Neural progenitor cell (in vitro differentiated cells): Measurements from ENCODE around the gene CACNA1C. TPM values are rescaled to one million over a fixed set of nuclear protein-coding genes. Genes with fewer than 3 reads are reported as not detected.

Experiments used
- DNase-seq: peaks from one replicate; pipeline ENCODE4 v3.0.0-alpha.2; 2016; ENCODE audit warnings: low spot score
- H2AFZ ChIP-seq: fragments of 200-600 bp; sonication (generic); replicated peaks from 2 replicates; pipeline ENCODE4 v1.6.1; 2016; ENCODE audit warnings: antibody characterized with exemption
- H3F3A ChIP-seq: fragments of 200-600 bp; sonication (generic); 2 replicates; pipeline ENCODE4 v1.6.1; 2016; ENCODE audit warnings: antibody characterized with exemption, low read depth
- H3K27ac ChIP-seq: fragments of 200-600 bp; sonication (generic); 2 replicates; pipeline ENCODE4 v1.5.1; 2016; ENCODE audit warnings: mild to moderate bottlenecking
- H3K27me3 ChIP-seq: fragments of 200-600 bp; sonication (generic); 2 replicates; pipeline ENCODE4 v1.6.1; 2016; ENCODE audit warnings: mild to moderate bottlenecking, moderate library complexity
- H3K36me3 ChIP-seq: fragments of 200-600 bp; sonication (generic); 2 replicates; pipeline ENCODE4 v1.5.1; 2016
- H3K4me1 ChIP-seq: fragments of 200-600 bp; sonication (generic); 2 replicates; pipeline ENCODE4 v1.6.1; 2016; ENCODE audit warnings: mixed run types
- H3K4me2 ChIP-seq: fragments of 200-600 bp; sonication (generic); 2 replicates; pipeline ENCODE4 v1.6.1; 2016
- H3K4me3 ChIP-seq: fragments of 200-600 bp; sonication (generic); 2 replicates; pipeline ENCODE4 v1.5.1; 2016
- H3K79me2 ChIP-seq: fragments of 200-600 bp; sonication (generic); 2 replicates; pipeline ENCODE4 v1.6.1; 2016; ENCODE audit warnings: low read depth
- H3K9ac ChIP-seq: fragments of 200-600 bp; sonication (generic); 2 replicates; pipeline ENCODE4 v1.6.1; 2016
- H3K9me3 ChIP-seq: fragments of 200-600 bp; sonication (generic); 2 replicates; pipeline ENCODE4 v1.5.1; 2016; ENCODE audit warnings: low read depth
- H4K20me1 ChIP-seq: fragments of 200-600 bp; sonication (generic); 2 replicates; pipeline ENCODE4 v1.6.1; 2016; ENCODE audit warnings: low read depth
- H3K27ac Mint-ChIP-seq: 3 replicates; pipeline ENCODE4 v1.8.0; 2021; ENCODE audit warnings: mixed read lengths
- H3K27me3 Mint-ChIP-seq: 2 replicates; pipeline ENCODE4 v1.8.0; 2022; ENCODE audit warnings: low read depth, mild to moderate bottlenecking, inconsistent platforms, moderate library complexity, mixed read lengths; ENCODE audit not compliant: insufficient read depth
- H3K36me3 Mint-ChIP-seq: 3 replicates; pipeline ENCODE4 v1.8.0; 2021; ENCODE audit warnings: mixed read lengths
- H3K4me1 Mint-ChIP-seq: 3 replicates; pipeline ENCODE4 v1.8.0; 2021; ENCODE audit warnings: mixed read lengths
- H3K4me3 Mint-ChIP-seq: 3 replicates; pipeline ENCODE4 v1.8.0; 2021; ENCODE audit warnings: mild to moderate bottlenecking, moderate library complexity, mixed read lengths
- H3K9me3 Mint-ChIP-seq: 3 replicates; pipeline ENCODE4 v1.8.0; 2020; ENCODE audit warnings: mixed read lengths
- EZH2 ChIP-seq: fragments of 200-600 bp; sonication (generic); IDR thresholded peaks from 2 replicates; pipeline ENCODE4 v1.6.1; 2017; ENCODE audit warnings: antibody characterized with exemption, mild to moderate bottlenecking, moderate library complexity
- EZH2phosphoT487 ChIP-seq: fragments of 200-600 bp; sonication (generic); IDR thresholded peaks from 2 replicates; pipeline ENCODE4 v1.6.1; 2017; ENCODE audit warnings: antibody characterized with exemption
- total RNA-seq: library from RNA; depleted of rRNA; stranded (reverse); fragments of >200 nt; gene quantifications from 2 replicates; pipeline ENCODE4 v1.2.3, GENCODE V29; 2015; ENCODE audit warnings: low replicate concordance
- TF ChIP-seq, protein P1 (sequence below): fragments of 200-600 bp; sonication (generic); IDR thresholded peaks from 2 replicates; pipeline ENCODE4 v1.5.1; 2017; ENCODE audit warnings: antibody characterized with exemption, mild to moderate bottlenecking

The CACNA1C gene
- total RNA-seq, 1 donor from 2014 or later: 2.7 TPM

DNA sequence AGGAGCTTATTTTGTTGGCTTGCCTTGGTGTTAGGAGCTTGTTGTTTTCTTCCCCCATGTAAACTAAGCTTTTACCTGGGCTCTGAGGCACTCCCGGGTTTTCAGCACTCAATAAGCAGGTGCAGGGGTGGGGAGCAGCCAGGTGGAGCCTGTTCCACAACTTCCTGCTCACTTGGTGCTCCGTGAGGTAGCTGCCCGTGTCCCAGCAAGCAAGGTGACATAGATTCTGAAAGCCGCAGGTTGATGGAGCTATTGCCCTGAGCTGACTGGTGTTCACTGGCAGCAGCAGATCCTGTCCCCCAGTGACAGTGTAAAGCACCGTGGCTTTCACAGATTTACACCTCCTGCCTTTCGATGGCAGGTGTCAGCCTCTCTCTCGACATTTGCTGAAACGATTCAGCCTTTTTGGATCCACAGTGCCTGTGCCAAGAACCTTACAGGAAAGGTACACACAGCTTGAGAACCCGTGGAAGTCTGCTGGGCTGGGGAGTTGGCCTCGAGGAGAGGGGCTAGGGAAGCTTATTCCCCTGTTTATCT is 446.2 kb downstream of the CACNA1C start:
- Histone ChIP-seq H3K27ac (no peak overlapping the region), H3K4me1 (no peaks in the 10 kb centered on the region), H3K27me3 (no peaks in the 10 kb centered on the region), H3K9ac (no peak overlapping the region), H3F3A (no peaks in the 10 kb centered on the region), H4K20me1 (no peaks in the 10 kb centered on the region), H2AFZ (no peak overlapping the region), H3K36me3 (no peaks in the 10 kb centered on the region), H3K4me2 (no peak overlapping the region), H3K79me2 (no peaks in the 10 kb centered on the region), H3K9me3 (no peaks in the 10 kb centered on the region), H3K4me3 (no peak overlapping the region)
- H3K27me3 Mint-ChIP-seq: peaks cover 5% of the 10 kb centered on the region
- TF ChIP-seq EZH2 (no peak), EZH2phosphoT487 (no peak)
- TF ChIP-seq, protein P1, sequence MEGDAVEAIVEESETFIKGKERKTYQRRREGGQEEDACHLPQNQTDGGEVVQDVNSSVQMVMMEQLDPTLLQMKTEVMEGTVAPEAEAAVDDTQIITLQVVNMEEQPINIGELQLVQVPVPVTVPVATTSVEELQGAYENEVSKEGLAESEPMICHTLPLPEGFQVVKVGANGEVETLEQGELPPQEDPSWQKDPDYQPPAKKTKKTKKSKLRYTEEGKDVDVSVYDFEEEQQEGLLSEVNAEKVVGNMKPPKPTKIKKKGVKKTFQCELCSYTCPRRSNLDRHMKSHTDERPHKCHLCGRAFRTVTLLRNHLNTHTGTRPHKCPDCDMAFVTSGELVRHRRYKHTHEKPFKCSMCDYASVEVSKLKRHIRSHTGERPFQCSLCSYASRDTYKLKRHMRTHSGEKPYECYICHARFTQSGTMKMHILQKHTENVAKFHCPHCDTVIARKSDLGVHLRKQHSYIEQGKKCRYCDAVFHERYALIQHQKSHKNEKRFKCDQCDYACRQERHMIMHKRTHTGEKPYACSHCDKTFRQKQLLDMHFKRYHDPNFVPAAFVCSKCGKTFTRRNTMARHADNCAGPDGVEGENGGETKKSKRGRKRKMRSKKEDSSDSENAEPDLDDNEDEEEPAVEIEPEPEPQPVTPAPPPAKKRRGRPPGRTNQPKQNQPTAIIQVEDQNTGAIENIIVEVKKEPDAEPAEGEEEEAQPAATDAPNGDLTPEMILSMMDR: no peak
- H3K4me1 Mint-ChIP-seq: peaks cover 4% of the 10 kb centered on the region
- no peak overlapping the region for H3K27ac Mint-ChIP-seq
- no peak overlapping the region for H3K4me3 Mint-ChIP-seq
- H3K36me3 Mint-ChIP-seq: no peaks in the 10 kb centered on the region
- H3K9me3 Mint-ChIP-seq: peaks cover 2% of the 10 kb centered on the region
- DNase-seq: no peak

DNA sequence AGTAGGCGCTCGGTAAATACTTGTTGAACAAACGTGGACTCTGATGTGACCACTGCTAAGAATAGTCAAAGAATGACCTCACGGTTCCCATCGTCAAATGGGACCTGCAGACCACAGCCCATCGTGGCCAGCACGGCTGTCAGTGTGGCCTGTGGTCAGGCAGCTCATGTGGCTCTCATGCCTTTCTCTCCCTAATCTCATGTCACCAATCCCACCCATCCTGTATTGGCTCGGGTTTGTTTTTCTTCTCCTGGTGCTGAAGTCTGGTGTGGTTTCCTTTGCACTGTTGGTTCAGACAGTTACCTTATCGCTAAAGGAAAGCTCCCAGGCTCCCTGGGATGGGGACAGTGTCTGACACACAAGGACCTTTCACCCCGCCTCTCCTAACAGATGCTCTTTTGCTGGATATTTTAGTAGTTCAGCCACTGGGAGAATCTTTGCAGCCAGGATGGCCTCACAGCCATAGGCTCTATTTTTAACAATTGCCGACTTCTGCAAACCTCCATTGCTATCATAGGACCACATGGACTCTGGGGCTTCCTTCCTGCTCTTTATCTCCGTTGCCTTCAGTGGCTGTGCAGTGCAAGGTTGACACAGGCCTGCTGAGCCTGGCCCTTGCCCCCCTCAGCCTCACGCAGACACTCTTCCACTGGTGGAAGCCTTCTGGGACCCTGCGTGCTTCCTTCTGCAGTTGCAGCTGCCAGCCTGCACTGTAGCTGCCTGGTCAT is 448.8 kb downstream of the CACNA1C start:
- no peaks in the 10 kb centered on the region for H3F3A ChIP-seq
- Mint-ChIP-seq H3K4me3 (no peak overlapping the region), H3K36me3 (no peaks in the 10 kb centered on the region), H3K4me1 (peaks cover 3% of the 10 kb centered on the region), H3K9me3 (peaks cover 4% of the 10 kb centered on the region), H3K27me3 (peaks cover 3% of the 10 kb centered on the region), H3K27ac (peak overlapping the region; percentile 76)
- no peaks in the 10 kb centered on the region for H3K27me3 ChIP-seq
- H3K27ac ChIP-seq: no peak overlapping the region
- no peak overlapping the region for H2AFZ ChIP-seq
- no peaks in the 10 kb centered on the region for H4K20me1 ChIP-seq
- no peak overlapping the region for H3K4me3 ChIP-seq
- no peak overlapping the region for H3K9ac ChIP-seq
- H3K9me3 ChIP-seq: no peaks in the 10 kb centered on the region
- no peaks in the 10 kb centered on the region for H3K36me3 ChIP-seq
- H3K79me2 ChIP-seq: no peaks in the 10 kb centered on the region
- DNase-seq: no peak
- no peak overlapping the region for H3K4me2 ChIP-seq
- no peak for TF ChIP-seq EZH2
- no peak for TF ChIP-seq EZH2phosphoT487
- TF ChIP-seq, protein P1: no peak
- H3K4me1 ChIP-seq: no peaks in the 10 kb centered on the region

DNA sequence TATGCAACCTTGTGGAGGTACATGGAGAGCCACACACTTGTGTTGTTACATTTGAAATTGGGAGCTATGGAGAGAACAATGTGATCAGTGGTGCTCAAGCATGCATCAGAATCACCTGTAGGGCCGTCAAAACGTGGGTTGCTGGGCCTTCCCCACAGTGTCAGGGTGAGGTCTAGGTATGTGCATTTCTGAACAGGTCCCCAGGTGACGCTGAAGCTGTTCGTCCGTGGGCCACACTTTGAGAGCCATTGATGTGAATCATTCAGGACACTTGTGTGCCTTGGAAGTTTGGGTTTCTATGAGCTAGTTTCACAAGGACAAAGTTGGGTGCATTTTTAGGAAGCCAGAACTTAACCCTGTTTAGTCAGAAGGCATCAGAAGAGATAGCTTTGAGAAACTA is 450.2 kb downstream of the CACNA1C start:
- Histone ChIP-seq H3K9me3 (no peaks in the 10 kb centered on the region), H3K4me2 (no peak overlapping the region), H3K4me1 (peaks cover 6% of the 10 kb centered on the region), H3F3A (no peaks in the 10 kb centered on the region), H3K27me3 (no peaks in the 10 kb centered on the region), H3K4me3 (no peak overlapping the region), H3K79me2 (no peaks in the 10 kb centered on the region), H2AFZ (no peak overlapping the region), H3K9ac (no peak overlapping the region), H3K36me3 (no peaks in the 10 kb centered on the region), H3K27ac (no peak overlapping the region), H4K20me1 (no peaks in the 10 kb centered on the region)
- no peak overlapping the region for H3K4me3 Mint-ChIP-seq
- no peak overlapping the region for H3K27ac Mint-ChIP-seq
- peaks cover 15% of the 10 kb centered on the region for H3K4me1 Mint-ChIP-seq
- DNase-seq: no peak
- no peaks in the 10 kb centered on the region for H3K36me3 Mint-ChIP-seq
- H3K27me3 Mint-ChIP-seq: peaks cover 3% of the 10 kb centered on the region
- no peak for TF ChIP-seq EZH2phosphoT487
- TF ChIP-seq EZH2: no peak
- TF ChIP-seq, protein P1: no peak
- peaks cover 4% of the 10 kb centered on the region for H3K9me3 Mint-ChIP-seq
